ENCODE measurements around the gene FCER2.

The FCER2 gene

DNA sequence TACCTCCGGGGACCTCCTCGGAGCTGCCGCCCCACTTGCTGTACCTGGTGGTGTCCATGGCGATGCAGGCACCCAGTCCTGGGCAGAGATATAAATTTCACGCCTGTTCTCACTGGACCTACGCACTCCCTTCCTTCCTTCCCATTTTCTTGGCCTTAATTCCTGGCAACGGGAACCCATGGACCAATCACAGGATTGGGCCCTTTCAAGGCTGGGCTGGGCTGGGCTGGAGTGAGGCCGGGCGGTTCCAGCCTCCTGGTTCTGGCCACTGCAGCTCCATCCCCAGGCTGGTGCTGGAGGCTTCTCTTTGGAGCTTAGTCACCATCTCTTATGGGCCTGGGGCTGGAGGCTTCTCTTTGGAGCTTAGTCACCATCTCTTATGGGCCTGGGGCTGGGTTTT is 30.1 kb upstream of the FCER2 start, which contains the start of gene CLEC4G:
CLEC4G (minus strand) TSS at position 66 of the 400 bp plus-strand sequence; CDS start at position 58, 8 bp downstream.
- no peak for DNase-seq

GRCh38 chr19:7731615-7732014 is 29.7 kb upstream of the FCER2 start:
- no peak for DNase-seq

GRCh38 chr19:7731218-7731595 is 29.3 kb upstream of the FCER2 start:
- DNase-seq: no peak

DNA sequence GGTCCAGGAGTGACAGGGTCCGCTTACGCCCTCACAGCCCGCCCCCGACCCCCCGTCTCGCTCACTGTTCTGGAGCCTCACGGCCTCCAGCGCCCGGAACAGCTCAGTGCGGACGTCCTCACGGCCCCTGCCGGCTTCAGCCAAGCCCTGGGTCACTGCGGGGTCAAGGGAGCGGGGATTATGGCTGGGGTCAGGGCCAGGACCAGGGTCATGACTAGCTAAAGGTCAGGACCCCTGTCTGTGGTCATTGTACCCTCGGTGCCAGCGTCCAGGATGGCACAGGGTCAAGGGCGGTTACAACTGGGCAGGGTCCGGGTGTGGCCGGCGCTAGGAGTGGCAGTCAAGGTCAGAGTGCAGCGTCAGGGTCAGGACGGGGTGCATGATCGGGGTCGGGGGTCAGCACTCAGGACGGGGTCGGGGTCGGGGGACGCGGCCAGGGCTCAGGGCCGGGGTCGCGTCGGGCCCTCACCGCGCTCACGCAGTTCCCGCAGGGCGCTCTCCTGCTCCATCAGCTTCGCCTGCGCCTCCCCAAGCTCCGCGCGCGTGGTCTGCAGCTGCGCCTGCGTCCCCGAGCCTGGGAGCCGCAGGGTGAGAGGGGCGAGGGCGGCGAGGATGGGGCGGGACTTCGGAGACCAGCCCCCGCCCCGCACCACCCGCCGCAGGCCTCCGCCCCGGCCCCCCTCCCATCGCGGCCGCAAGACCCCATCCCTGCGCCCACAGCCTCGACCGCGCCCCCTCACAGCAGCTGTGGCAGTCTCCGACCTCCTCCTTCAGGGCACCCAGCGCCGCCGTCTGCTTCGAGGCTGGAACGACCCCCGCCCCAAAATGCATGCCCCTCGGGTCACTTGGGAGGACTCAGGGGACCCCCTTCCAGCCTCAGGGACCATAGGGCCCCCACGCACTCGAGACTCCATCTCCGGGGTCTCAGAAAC is 28.6 kb upstream of the FCER2 start:
- no peak for DNase-seq

DNA sequence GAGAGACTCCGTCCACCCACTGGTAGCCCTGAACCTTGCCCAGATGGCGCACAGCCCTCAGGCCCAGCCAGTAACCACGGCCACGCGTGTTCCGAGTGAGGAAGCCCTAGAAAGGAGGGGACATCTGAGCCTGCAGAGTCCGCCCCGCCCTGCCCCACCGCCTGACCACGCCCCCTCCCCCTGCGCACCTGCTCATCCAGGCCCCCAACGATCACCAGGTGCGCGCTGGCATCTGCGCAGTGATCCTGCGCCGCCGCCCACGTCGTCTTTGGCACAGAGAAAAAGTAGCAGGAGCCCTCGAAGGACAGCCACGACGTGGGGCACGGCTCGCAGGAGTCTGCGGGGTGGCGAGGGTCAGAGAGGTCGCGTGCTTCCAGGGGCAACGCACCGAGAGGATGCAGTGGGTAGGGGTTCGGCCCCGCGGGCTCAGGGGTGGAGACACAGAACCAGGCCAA is 27.9 kb upstream of the FCER2 start:
- DNase-seq: no peak

- no peak for DNase-seq
Observed at GRCh38 chr19:7729211-7729610, 27.3 kb upstream of the FCER2 start.

GRCh38 chr19:7725791-7726190 is 23.9 kb upstream of the FCER2 start:
- DNase-seq: no peak

GRCh38 chr19:7722231-7722651 is 20.3 kb upstream of the FCER2 start:
- DNase-seq: no peak

- DNase-seq: no peak
Observed at GRCh38 chr19:7720351-7720750, 18.4 kb upstream of the FCER2 start.

DNA sequence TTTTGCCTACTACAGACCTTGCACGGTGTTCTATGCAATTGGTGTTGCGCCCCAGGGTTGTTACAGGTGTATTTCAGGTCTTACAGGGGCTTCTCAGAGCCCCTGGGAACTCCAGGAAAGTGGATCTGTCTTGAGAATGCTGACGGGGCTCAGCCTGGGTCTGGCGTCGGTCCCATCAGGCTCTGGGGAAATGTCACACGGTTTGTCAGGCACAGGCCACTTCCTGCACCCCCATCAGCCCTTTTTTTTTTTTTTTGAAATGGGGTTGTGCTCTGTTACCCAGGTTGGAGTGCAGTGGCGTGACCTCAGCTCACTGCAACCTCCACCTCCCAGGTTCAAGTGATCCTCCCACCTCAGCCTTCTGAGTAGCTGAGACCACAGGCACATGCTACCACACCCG is 16.7 kb upstream of the FCER2 start:
- DNase-seq: no peak

GRCh38 chr19:7716762-7717161 is 14.8 kb upstream of the FCER2 start:
- DNase-seq: no peak

GRCh38 chr19:7715671-7716070 is 13.7 kb upstream of the FCER2 start:
- no peak for DNase-seq

GRCh38 chr19:7710616-7711015 is 8.7 kb upstream of the FCER2 start:
- no peak for DNase-seq

- DNase-seq: no peak
Observed at GRCh38 chr19:7709932-7710460, 8.1 kb upstream of the FCER2 start.

GRCh38 chr19:7706955-7707456 is 5.1 kb upstream of the FCER2 start:
- DNase-seq: no peak

DNA sequence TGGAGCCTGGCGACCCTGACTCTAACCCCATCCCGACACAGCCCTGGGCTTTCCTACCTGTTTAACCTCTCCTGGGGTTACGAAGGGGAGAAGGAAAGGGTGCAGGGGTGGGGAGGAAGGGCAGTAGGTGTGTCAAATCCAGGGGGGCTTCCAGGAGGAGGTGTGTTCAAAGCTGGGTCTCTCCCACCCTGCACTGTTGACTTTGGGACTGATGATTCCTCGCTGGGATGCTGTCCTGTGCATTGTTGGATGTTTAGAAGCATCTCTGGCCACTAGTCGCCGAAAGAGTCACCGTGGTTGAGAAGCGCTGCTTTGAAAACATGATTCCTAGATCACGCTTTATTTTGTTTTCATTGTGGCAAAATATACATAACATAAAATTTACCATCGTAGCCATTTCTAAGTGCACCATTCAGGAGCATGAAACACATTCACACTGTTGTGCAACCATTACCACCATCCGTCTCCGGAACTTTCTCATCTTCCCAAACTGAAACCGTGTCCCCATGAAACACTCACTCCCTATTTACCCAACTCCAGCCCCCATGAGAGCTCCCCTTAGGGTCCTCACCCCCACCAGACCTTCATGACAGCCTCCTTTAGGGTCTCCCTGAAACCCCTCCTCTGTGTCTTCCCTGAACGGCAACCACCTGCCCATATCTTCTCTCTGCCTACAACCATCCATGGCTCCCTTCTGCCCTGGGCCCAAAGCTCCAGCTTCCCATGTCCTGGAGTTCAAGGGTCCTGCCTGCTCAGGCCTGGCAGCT is 4.4 kb upstream of the FCER2 start:
- DNase-seq: no peak

GRCh38 chr19:7705387-7706187 is 3.7 kb upstream of the FCER2 start:
- peak; percentile 68 to 71 for DNase-seq

- DNase-seq: no peak
Observed at GRCh38 chr19:7704280-7705060, 2.5 kb upstream of the FCER2 start.

- DNase-seq: no peak
Observed at GRCh38 chr19:7703332-7703731, 1.4 kb upstream of the FCER2 start.

DNA sequence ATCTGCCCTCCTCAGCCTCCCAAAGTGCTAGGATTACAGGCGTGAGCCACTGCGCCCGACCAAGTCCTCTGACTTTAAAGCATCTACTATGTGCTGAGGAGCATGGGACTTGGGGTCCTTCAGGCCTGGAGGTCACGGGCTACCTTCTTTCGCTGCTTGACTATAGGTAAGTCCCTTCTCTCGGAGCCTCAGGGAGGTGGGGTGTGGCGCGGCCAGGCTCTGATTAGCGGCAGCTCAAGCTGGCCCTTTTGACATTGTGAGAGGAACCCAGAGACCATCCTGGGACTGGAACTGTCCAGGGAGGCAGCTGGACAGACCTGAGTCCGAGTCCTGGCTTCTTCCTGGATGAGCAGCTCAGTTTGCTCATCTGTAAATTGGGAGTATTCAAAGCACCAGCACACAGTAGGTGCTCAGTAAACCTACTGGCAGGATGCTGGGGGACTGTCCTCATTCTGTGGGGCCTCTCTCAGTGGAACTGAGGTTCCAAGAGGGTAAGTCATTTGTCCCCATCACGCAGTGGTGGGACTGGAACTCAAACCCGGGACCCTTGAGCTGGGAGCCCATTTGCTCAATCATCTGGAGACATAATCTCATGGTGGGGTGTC is 780 bp downstream of the FCER2 start:
- no peak for DNase-seq

Data from activated CD4-positive, alpha-beta T cell treated with anti-CD3 and anti-CD28 coated beads, Interleukin-2, amount 50 U/mL, for 4 hours (primary cell).